ENCODE results near the gene KCTD1. TPM values are rescaled to one million over a fixed set of nuclear protein-coding genes. Genes with fewer than 3 reads are reported as not detected.

KCTD1 gene
- total and polyA plus RNA-seq, 10 of the 15 experiments (the other 5 are each of a cell fraction or from before 2014, with no cell fraction given), result 1.5 to 13.4 (median 5.5) TPM

DNA sequence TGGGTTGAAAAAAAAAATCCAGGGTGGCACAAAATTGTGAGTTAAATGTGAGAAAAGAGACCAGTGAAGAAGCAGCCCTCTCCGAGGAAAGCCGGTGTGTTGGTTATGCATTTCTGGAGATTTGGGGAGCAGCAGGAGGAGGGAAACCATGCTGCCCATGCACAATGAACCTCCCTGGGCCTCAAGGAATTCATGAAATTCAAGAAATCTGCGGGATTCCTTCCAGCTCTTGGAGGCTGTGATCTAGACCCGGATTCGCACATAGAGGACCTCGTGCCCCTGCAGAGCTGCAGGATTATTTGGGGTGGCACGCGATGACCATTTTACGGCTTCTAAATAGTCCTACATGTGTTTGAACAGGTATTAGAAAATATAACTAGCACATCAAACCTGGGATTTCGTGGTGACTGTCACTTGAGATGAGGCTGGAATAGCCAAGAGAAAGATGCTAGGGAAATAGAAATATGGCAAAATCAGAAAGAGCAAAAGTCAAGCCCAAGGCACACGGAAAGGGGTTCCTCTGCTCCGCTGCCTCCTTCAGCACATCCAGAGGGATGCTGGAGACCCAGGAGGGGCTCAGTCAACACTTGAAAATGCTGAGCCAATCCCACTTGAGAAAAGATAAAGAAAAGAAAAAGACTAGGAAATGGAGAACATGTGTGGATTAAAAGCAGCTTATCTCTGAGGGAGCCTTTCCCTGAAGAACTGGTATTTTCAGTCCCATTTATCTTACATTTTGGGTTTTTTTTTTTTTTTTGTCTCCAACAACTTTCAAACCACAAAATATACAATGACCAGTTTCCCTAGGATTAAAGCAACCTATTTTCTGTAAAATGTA lies 22.0 kb downstream of the KCTD1 start:
- 94% methylated on average over 12 of the region's 12 CpGs for WGBS (ENCODE audit: insufficient coverage, insufficient replicate concordance, low lambda C conversion rate, missing lambda C conversion rate)
- Histone ChIP-seq H3K36me3 (ENCODE audit: control insufficient read depth in 2 of 2, insufficient read depth in 2 of 2, low read length in 1 of 2) (no peaks in the 10 kb centered on the region), H4K20me1 (ENCODE audit: control insufficient read depth, insufficient read depth) (no peaks in the 10 kb centered on the region), H3K4me3 (no peak overlapping the region), H3K4me1 (ENCODE audit: control insufficient read depth, insufficient read depth, low read length) (no peaks in the 10 kb centered on the region), H3K9ac (ENCODE audit: control insufficient read depth, insufficient read depth, low read length) (no peak overlapping the region), H3K79me2 (ENCODE audit: control insufficient read depth, insufficient read depth, low read length) (no peaks in the 10 kb centered on the region), H3K27ac (ENCODE audit: control insufficient read depth, insufficient read depth) (no peak overlapping the region), H3K9me3 (replicated peaks; ENCODE audit: control insufficient read depth, insufficient read depth, low read length) (no peaks in the 10 kb centered on the region), H3K27me3 (replicated peaks in 1 of 2; ENCODE audit: control insufficient read depth in 2 of 2, insufficient read depth in 2 of 2, low read length in 1 of 2) (no peaks in the 10 kb centered on the region), H2AFZ (ENCODE audit: control insufficient read depth, low read depth, low read length) (no peak overlapping the region), H3K4me2 (ENCODE audit: control insufficient read depth, insufficient read depth) (no peak overlapping the region)
- in situ Hi-C loops (cut with MboI) (no loop called here), intact Hi-C loops (cut with micrococcal nuclease; ENCODE audit: unreplicated experiment) (no loop called here)
- no peak for FAIRE-seq
- ChIA-PET RAD21 (ENCODE audit: unreplicated experiment) (interaction anchor here (0.7 kb wide), 1 partner anchor 52 kb away, joined by 4 read pairs; no protein-coding TSS in a partner anchor), SMC1A (ENCODE audit: uncharacterized antibody, unreplicated experiment) (interaction anchor here (0.6 kb wide), 1 partner anchor 260 kb away, joined by 3 read pairs; no protein-coding TSS in a partner anchor), CTCF (interaction anchor here (1.1 kb wide), 1 partner anchor 15 kb away, joined by 3 read pairs; no protein-coding TSS in a partner anchor), POLR2A (interaction anchor here (0.6 to 1.1 kb wide), 2 partner anchors 15 to 217 kb away, joined by 5 to 10 read pairs; no protein-coding TSS in a partner anchor)
- TF ChIP-seq STAT1 (conservative IDR thresholded peaks at IDR 0.05) (no peak), ZNF217 (IDR thresholded peaks at IDR 0.05) (no peak), CBFB (IDR thresholded peaks at IDR 0.05; ENCODE audit: low read depth) (no peak), ZNF384 (IDR thresholded peaks at IDR 0.05; ENCODE audit: borderline replicate concordance, low read depth, low read length) (no peak), SMAD1 (IDR thresholded peaks at IDR 0.05; ENCODE audit: low read depth, partially characterized antibody) (no peak), TAF1 (IDR thresholded peaks at IDR 0.05; ENCODE audit: borderline replicate concordance, low read depth, low read length) (no peak), SREBF1 (IDR thresholded peaks at IDR 0.05; ENCODE audit: low read length) (no peak), BMI1 (IDR thresholded peaks at IDR 0.05; ENCODE audit: borderline replicate concordance) (no peak), MTA3 (IDR thresholded peaks at IDR 0.05; ENCODE audit: borderline replicate concordance, low read length) (no peak), MEF2B (IDR thresholded peaks at IDR 0.05; ENCODE audit: partially characterized antibody, poor library complexity, severe bottlenecking) (no peak), CHD2 (IDR thresholded peaks at IDR 0.05; ENCODE audit: borderline replicate concordance, low read depth, low read length) (no peak), POU2F2 (IDR thresholded peaks at IDR 0.05; ENCODE audit: borderline replicate concordance, low read depth, low read length) (no peak), NR2C1 (IDR thresholded peaks at IDR 0.05) (no peak), JUND (IDR thresholded peaks at IDR 0.05; ENCODE audit: low read depth, low read length) (no peak), ATF7 (IDR thresholded peaks at IDR 0.05; ENCODE audit: low read depth) (no peak)
- TF ChIP-seq, protein P1, sequence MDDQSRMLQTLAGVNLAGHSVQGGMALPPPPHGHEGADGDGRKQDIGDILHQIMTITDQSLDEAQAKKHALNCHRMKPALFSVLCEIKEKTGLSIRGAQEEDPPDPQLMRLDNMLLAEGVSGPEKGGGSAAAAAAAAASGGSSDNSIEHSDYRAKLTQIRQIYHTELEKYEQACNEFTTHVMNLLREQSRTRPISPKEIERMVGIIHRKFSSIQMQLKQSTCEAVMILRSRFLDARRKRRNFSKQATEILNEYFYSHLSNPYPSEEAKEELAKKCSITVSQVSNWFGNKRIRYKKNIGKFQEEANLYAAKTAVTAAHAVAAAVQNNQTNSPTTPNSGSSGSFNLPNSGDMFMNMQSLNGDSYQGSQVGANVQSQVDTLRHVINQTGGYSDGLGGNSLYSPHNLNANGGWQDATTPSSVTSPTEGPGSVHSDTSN (IDR thresholded peaks at IDR 0.05; ENCODE audit: insufficient replicate concordance, low read depth, low read length), result no peak
- TF ChIP-seq, protein P2, sequence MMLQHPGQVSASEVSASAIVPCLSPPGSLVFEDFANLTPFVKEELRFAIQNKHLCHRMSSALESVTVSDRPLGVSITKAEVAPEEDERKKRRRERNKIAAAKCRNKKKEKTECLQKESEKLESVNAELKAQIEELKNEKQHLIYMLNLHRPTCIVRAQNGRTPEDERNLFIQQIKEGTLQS (IDR thresholded peaks at IDR 0.05; ENCODE audit: borderline replicate concordance, extremely low read depth, low read depth, low read length), result no peak
- DNase-seq (ENCODE audit: low read depth, low spot score), result no peak
- no peak for ATAC-seq
- no TSS peak for BruUV-seq (replicated peaks)
